ENCODE data around the gene GRHPR. TPM values are rescaled to one million over a fixed set of nuclear protein-coding genes. Genes with fewer than 3 reads are reported as not detected.
A peak's percentile ranks its signal among the peaks of the same experiment; 100 is the strongest.

The GRHPR gene
- total RNA-seq, 4 donors from 2014 or later, result 81.7 to 135 (median 112) TPM

DNA sequence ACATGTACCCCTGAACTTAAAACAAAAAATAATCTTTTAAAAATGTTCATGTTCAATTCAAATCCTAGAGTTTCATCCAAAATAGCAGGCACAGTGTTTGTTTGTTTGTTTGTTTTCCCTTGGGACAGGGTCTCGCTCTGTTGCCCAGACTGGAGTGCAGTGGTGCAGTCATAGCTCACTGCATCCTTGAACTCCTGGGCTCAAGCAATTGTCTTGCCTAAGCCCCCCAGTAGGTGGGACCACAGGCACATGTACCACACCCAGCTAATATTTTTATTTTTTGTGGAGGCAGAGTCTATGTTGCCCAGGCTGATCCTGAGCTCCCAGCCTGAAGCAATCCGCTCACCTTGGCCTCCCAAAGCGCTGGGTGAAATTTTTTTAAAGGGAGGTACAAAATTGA lies 58.3 kb downstream of the GRHPR start:
- Histone ChIP-seq H3K4me1 (no peaks in the 10 kb centered on the region), H3K36me3 (no peaks in the 10 kb centered on the region), H3K27me3 (no peaks in the 10 kb centered on the region), H3K9me3 (no peaks in the 10 kb centered on the region), H3K4me3 (no peak overlapping the region), H3K27ac (no peak overlapping the region)
- no peak for TF ChIP-seq POLR2A (IDR thresholded peaks at IDR 0.05)
- TF ChIP-seq, protein P1, sequence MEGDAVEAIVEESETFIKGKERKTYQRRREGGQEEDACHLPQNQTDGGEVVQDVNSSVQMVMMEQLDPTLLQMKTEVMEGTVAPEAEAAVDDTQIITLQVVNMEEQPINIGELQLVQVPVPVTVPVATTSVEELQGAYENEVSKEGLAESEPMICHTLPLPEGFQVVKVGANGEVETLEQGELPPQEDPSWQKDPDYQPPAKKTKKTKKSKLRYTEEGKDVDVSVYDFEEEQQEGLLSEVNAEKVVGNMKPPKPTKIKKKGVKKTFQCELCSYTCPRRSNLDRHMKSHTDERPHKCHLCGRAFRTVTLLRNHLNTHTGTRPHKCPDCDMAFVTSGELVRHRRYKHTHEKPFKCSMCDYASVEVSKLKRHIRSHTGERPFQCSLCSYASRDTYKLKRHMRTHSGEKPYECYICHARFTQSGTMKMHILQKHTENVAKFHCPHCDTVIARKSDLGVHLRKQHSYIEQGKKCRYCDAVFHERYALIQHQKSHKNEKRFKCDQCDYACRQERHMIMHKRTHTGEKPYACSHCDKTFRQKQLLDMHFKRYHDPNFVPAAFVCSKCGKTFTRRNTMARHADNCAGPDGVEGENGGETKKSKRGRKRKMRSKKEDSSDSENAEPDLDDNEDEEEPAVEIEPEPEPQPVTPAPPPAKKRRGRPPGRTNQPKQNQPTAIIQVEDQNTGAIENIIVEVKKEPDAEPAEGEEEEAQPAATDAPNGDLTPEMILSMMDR (IDR thresholded peaks at IDR 0.05), result no peak
- no peak for DNase-seq
- intact Hi-C loops (cut with DNase I; ENCODE audit: low total_unique reads), result loop anchor here (10.0 kb wide), 1 partner anchor 66 kb away; no protein-coding TSS in a partner anchor

DNA sequence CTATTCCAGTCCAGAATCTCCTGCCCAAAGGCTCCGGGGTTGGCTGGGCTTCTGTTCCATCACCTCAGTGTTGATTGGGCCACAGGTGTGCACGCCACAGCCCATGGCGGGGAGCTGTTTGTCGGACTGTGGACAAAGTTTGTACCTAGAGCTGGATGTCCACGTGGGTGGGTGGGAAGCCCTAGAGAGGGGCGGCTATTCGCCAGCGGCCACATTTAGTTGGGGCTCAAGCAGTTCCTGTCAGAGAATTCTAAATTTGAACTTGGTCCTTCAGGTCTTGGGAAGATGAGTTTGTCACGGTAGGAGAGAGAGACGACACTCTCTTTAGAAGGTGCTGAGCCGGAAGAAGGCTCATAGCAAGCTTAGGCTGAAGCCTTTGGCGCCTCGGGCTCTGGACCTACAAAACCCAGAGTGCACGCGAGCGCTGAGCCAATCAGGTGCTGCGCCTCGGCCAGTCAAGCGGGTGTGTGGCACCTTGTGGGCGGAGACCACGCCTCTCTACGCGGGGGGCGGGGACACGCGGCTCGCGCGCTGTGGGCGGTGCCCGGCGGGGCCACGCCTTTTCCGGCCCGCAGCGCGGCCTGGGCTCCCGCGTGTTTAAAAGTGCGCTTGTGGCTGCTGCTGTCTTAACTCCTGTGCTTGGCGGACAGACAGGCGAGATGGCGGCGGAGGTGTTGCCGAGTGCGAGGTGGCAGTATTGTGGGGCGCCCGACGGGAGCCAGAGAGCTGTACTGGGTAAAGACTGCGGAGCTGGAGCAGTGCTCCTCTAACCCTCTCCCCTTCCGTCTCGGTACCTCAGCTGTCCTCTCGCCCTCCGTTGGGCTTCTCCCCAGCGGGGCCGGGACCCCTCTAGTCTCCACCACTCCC lies 63.1 kb downstream of the GRHPR start, which contains the start of gene POLR1E:
Gene POLR1E (plus strand): TSS at position 560 of the 867 bp plus-strand sequence. CDS start 100 bp downstream, at position 660.
- Histone ChIP-seq H3K4me1 (peaks cover 0 to 7% of the 10 kb centered on the region in 2 donors), H3K36me3 (no peaks in the 10 kb centered on the region), H3K27me3 (no peaks in the 10 kb centered on the region), H3K4me3 (peak within 1 kb of the TSS; percentile 69 to 91), H3K27ac (peak within 1 kb of the TSS; percentile 83 to 92), H3K9me3 (no peaks in the 10 kb centered on the region)
- intact Hi-C loops (cut with DNase I; ENCODE audit: low total_unique reads), result loop anchor here (10.0 kb wide), 1 partner anchor 71 kb away; no protein-coding TSS in a partner anchor
- peak; percentile 81 to 86 for TF ChIP-seq POLR2A (IDR thresholded peaks at IDR 0.05)
- TF ChIP-seq, protein P1 (IDR thresholded peaks at IDR 0.05), result no peak
- peak; percentile 92 to 93 for DNase-seq

DNA sequence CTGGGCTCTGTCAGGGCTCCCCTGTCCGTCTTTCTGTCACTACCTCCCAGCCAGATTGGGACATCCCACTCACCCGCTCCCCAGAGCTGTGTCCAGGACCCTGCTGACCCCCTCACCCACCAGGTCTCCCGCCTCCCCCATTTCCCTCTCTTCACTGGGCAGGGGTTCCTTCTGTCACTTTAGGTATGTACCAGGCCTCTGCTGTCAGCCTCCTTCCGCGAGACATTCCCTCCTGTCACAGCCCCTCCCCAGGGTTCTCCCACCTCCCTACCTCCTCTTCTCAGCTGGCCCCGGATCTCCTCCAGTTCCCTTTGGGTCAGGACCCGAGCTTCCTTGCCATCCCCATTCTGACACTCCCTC lies 63.7 kb downstream of the GRHPR start:
- intact Hi-C loops (cut with DNase I; ENCODE audit: low total_unique reads), result loop anchor here (10.0 kb wide), 1 partner anchor 71 kb away; no protein-coding TSS in a partner anchor

More for the DNA sequence above, 63.7 kb downstream of the GRHPR start:
- Histone ChIP-seq H3K4me3 (peak overlapping the region; percentile 69 to 91), H3K36me3 (no peaks in the 10 kb centered on the region), H3K4me1 (peaks cover 0 to 7% of the 10 kb centered on the region in 2 donors), H3K27ac (peak overlapping the region; percentile 83 to 92), H3K9me3 (no peaks in the 10 kb centered on the region), H3K27me3 (no peaks in the 10 kb centered on the region)
- no peak for DNase-seq
- no peak for TF ChIP-seq POLR2A (IDR thresholded peaks at IDR 0.05)
- TF ChIP-seq, protein P1 (IDR thresholded peaks at IDR 0.05), result no peak

Other genes with a start within 250 kb of the GRHPR start
- gene ZBTB5, start 42.8 kb downstream of the GRHPR start, total RNA-seq, result 10 to 100 TPM in 3 of 4 donors, 1 to 10 TPM in 1; 6.5 to 22.0 (median 13.3) TPM
- gene POLR1E, start 63.3 kb downstream of the GRHPR start, total RNA-seq, result 10 to 100 TPM; 13.2 to 42.7 (median 35.8) TPM
- 10 to 100 TPM in 1 of 4 donors, 1 to 10 TPM in 2, not detected in 1; 2.8 to 12.9 (median 9.4) TPM for gene FBXO10, start 153.7 kb downstream of the GRHPR start, total RNA-seq
- gene TOMM5, start 169.9 kb downstream of the GRHPR start, total RNA-seq, result 100 to 1,000 TPM in 2 of 4 donors, 10 to 100 TPM in 2; 58.1 to 136 (median 94.7) TPM
- gene FRMPD1, start 228.3 kb downstream of the GRHPR start, total RNA-seq, result under 1 TPM in 1 of 4 donors, not detected in 3; 0.21 TPM